ENCODE results near the gene CES4A. TPM values are rescaled to one million over a fixed set of nuclear protein-coding genes. Genes with fewer than 3 reads are reported as not detected.

The CES4A gene
- total RNA-seq, 1 donor from 2014 or later, result 1.2 TPM

GRCh38 chr16:67050796-67051195 is 62.4 kb downstream of the CES4A start:
- Histone ChIP-seq H3K27me3 (ENCODE audit: insufficient read depth, low read length) (no peaks in the 10 kb centered on the region), H4K20me1 (ENCODE audit: insufficient read depth, low read length) (peaks cover 29% of the 10 kb centered on the region), H3K4me2 (ENCODE audit: low read length) (no peak overlapping the region), H3K79me2 (ENCODE audit: insufficient read depth, low read length) (peaks cover 89% of the 10 kb centered on the region), H3K36me3 (ENCODE audit: insufficient read depth, low read length) (peaks cover 4% of the 10 kb centered on the region), H3K9ac (ENCODE audit: low read length) (no peak overlapping the region), H3K4me1 (ENCODE audit: insufficient read depth, low read length) (peaks cover under 1% of the 10 kb centered on the region), H3K9me3 (ENCODE audit: insufficient read depth, low read depth, low read length) (no peaks in the 10 kb centered on the region), H2AFZ (ENCODE audit: low read depth, low read length) (no peak overlapping the region), H3K4me3 (ENCODE audit: insufficient read depth, low read depth, low read length) (no peak overlapping the region), H3K27ac (ENCODE audit: low read depth, low read length) (no peak overlapping the region)
- no peak for FAIRE-seq
- no peak overlapping the region for H3K4me3 Mint-ChIP-seq (ENCODE audit: unreplicated experiment)
- TF ChIP-seq CTCF (IDR thresholded peaks at IDR 0.05; ENCODE audit: insufficient read depth, low read depth, low read length) (no peak), EZH2 (IDR thresholded peaks at IDR 0.05; ENCODE audit: insufficient read depth, low read length) (no peak)
- H3K4me1 Mint-ChIP-seq (ENCODE audit: low read depth, unreplicated experiment), result peaks cover 8% of the 10 kb centered on the region
- H3K36me3 Mint-ChIP-seq (ENCODE audit: low read depth, unreplicated experiment), result peaks cover 4% of the 10 kb centered on the region
- H3K27ac Mint-ChIP-seq (ENCODE audit: unreplicated experiment), result no peak overlapping the region
- H3K9me3 Mint-ChIP-seq (ENCODE audit: unreplicated experiment), result no peaks in the 10 kb centered on the region
- H3K27me3 Mint-ChIP-seq (ENCODE audit: low read depth, unreplicated experiment), result no peaks in the 10 kb centered on the region
- DNase-seq (ENCODE audit: low read depth), result no peak

DNA sequence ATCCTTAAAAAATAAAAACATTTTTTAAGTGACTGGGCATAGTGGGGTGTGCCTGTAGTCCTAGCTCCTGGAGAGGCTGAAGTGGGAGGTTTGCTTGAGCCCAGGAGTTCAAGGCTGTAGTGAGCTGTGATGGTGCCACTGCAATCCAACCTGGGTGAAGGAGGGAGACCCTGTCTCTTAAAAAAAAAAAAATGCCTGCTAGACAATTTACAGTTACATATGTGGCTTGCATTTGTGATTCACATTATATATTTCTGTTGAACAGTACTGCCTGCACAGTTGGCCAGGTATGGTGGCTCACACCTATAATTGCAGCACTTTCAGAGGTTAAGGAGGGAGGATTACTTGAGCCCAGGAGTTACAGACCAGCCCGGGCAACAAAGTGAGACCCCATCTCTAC is 64.0 kb downstream of the CES4A start:
- Histone ChIP-seq H3K27me3 (ENCODE audit: insufficient read depth, low read length) (no peaks in the 10 kb centered on the region), H3K79me2 (ENCODE audit: insufficient read depth, low read length) (peaks cover 87% of the 10 kb centered on the region), H3K9me3 (ENCODE audit: insufficient read depth, low read depth, low read length) (no peaks in the 10 kb centered on the region), H2AFZ (ENCODE audit: low read depth, low read length) (no peak overlapping the region), H3K36me3 (ENCODE audit: insufficient read depth, low read length) (no peaks in the 10 kb centered on the region), H4K20me1 (ENCODE audit: insufficient read depth, low read length) (peaks cover 23% of the 10 kb centered on the region), H3K4me3 (ENCODE audit: insufficient read depth, low read depth, low read length) (no peak overlapping the region), H3K9ac (ENCODE audit: low read length) (no peak overlapping the region), H3K27ac (ENCODE audit: low read depth, low read length) (no peak overlapping the region), H3K4me1 (ENCODE audit: insufficient read depth, low read length) (peaks cover 8% of the 10 kb centered on the region), H3K4me2 (ENCODE audit: low read length) (no peak overlapping the region)
- DNase-seq (ENCODE audit: low read depth), result no peak
- no peak for FAIRE-seq
- peaks cover 14% of the 10 kb centered on the region for H3K4me1 Mint-ChIP-seq (ENCODE audit: low read depth, unreplicated experiment)
- TF ChIP-seq EZH2 (IDR thresholded peaks at IDR 0.05; ENCODE audit: insufficient read depth, low read length), result no peak
- TF ChIP-seq CTCF (IDR thresholded peaks at IDR 0.05; ENCODE audit: insufficient read depth, low read depth, low read length), result no peak
- no peaks in the 10 kb centered on the region for H3K27me3 Mint-ChIP-seq (ENCODE audit: low read depth, unreplicated experiment)
- no peak overlapping the region for H3K27ac Mint-ChIP-seq (ENCODE audit: unreplicated experiment)
- no peak overlapping the region for H3K4me3 Mint-ChIP-seq (ENCODE audit: unreplicated experiment)
- no peaks in the 10 kb centered on the region for H3K9me3 Mint-ChIP-seq (ENCODE audit: unreplicated experiment)
- peaks cover 4% of the 10 kb centered on the region for H3K36me3 Mint-ChIP-seq (ENCODE audit: low read depth, unreplicated experiment)

- Histone ChIP-seq H3K27me3 (ENCODE audit: insufficient read depth, low read length) (no peaks in the 10 kb centered on the region), H3K27ac (ENCODE audit: low read depth, low read length) (no peak overlapping the region), H3K9me3 (ENCODE audit: insufficient read depth, low read depth, low read length) (no peaks in the 10 kb centered on the region), H3K9ac (ENCODE audit: low read length) (no peak overlapping the region), H2AFZ (ENCODE audit: low read depth, low read length) (no peak overlapping the region), H4K20me1 (ENCODE audit: insufficient read depth, low read length) (peaks cover 26% of the 10 kb centered on the region), H3K4me2 (ENCODE audit: low read length) (no peak overlapping the region), H3K4me1 (ENCODE audit: insufficient read depth, low read length) (peaks cover 8% of the 10 kb centered on the region), H3K79me2 (ENCODE audit: insufficient read depth, low read length) (peaks cover 88% of the 10 kb centered on the region), H3K36me3 (ENCODE audit: insufficient read depth, low read length) (no peaks in the 10 kb centered on the region), H3K4me3 (ENCODE audit: insufficient read depth, low read depth, low read length) (no peak overlapping the region)
- no peak overlapping the region for H3K27ac Mint-ChIP-seq (ENCODE audit: unreplicated experiment)
- no peaks in the 10 kb centered on the region for H3K9me3 Mint-ChIP-seq (ENCODE audit: unreplicated experiment)
- DNase-seq (ENCODE audit: low read depth), result no peak
- TF ChIP-seq CTCF (IDR thresholded peaks at IDR 0.05; ENCODE audit: insufficient read depth, low read depth, low read length) (no peak), EZH2 (IDR thresholded peaks at IDR 0.05; ENCODE audit: insufficient read depth, low read length) (no peak)
- no peak for FAIRE-seq
- H3K27me3 Mint-ChIP-seq (ENCODE audit: low read depth, unreplicated experiment), result no peaks in the 10 kb centered on the region
- no peak overlapping the region for H3K4me3 Mint-ChIP-seq (ENCODE audit: unreplicated experiment)
- H3K36me3 Mint-ChIP-seq (ENCODE audit: low read depth, unreplicated experiment), result peaks cover 4% of the 10 kb centered on the region
- peaks cover 19% of the 10 kb centered on the region for H3K4me1 Mint-ChIP-seq (ENCODE audit: low read depth, unreplicated experiment)
Measured at GRCh38 chr16:67053767-67054334, 65.5 kb downstream of the CES4A start.

Measured in astrocyte (in vitro differentiated cells and primary cell).